RWPE2 (cell line): ENCODE measurements around the gene GNG8.

Experiments
- ATAC-seq: fragments of 200-7000 bp; cut with Tn5 transposase; 3 replicates; pipeline ENCODE4 v1.9.1; 2021; ENCODE audit warnings: low read depth
- DNase-seq: peaks from one replicate; pipeline ENCODE4 v3.0.0-alpha.2; 2020; ENCODE audit warnings: low spot score
- H3K27ac ChIP-seq: fragments of 450-650 bp; 2 replicates; pipeline ENCODE4 v1.5.1; 2017; ENCODE audit warnings: mild to moderate bottlenecking; ENCODE audit not compliant: poor library complexity, severe bottlenecking
- H3K27me3 ChIP-seq: fragments of 250-450 bp; sonication (Bioruptor Pico); 2 replicates; pipeline ENCODE4 v1.5.1; 2021; ENCODE audit warnings: mild to moderate bottlenecking, moderate library complexity; ENCODE audit not compliant: insufficient read depth, poor library complexity, severe bottlenecking
- H3K36me3 ChIP-seq: fragments of 250-450 bp; sonication (Bioruptor Pico); 2 replicates; pipeline ENCODE4 v1.5.1; 2020; ENCODE audit warnings: low read depth, mild to moderate bottlenecking, moderate library complexity
- H3K4me1 ChIP-seq: fragments of 250-450 bp; sonication (Bioruptor Pico); 2 replicates; pipeline ENCODE4 v1.5.1; 2021; ENCODE audit warnings: mild to moderate bottlenecking, moderate library complexity; ENCODE audit not compliant: insufficient read depth, poor library complexity, severe bottlenecking
- H3K4me3 ChIP-seq: fragments of 250-450 bp; sonication (Bioruptor Pico); 2 replicates; pipeline ENCODE4 v1.5.1; 2021; ENCODE audit warnings: mild to moderate bottlenecking, moderate library complexity; ENCODE audit not compliant: severe bottlenecking
- H3K9me3 ChIP-seq: fragments of 250-450 bp; sonication (Bioruptor Pico); 2 replicates; pipeline ENCODE4 v1.5.1; 2021; ENCODE audit warnings: mild to moderate bottlenecking, moderate library complexity; ENCODE audit not compliant: severe bottlenecking
- TF ChIP-seq, protein P1 (sequence below): fragments of 450-650 bp; IDR thresholded peaks from one replicate; pipeline ENCODE4 v1.5.1; 2017; ENCODE audit warnings: mild to moderate bottlenecking, moderate library complexity; ENCODE audit not compliant: poor library complexity, severe bottlenecking

GNG8 gene

DNA sequence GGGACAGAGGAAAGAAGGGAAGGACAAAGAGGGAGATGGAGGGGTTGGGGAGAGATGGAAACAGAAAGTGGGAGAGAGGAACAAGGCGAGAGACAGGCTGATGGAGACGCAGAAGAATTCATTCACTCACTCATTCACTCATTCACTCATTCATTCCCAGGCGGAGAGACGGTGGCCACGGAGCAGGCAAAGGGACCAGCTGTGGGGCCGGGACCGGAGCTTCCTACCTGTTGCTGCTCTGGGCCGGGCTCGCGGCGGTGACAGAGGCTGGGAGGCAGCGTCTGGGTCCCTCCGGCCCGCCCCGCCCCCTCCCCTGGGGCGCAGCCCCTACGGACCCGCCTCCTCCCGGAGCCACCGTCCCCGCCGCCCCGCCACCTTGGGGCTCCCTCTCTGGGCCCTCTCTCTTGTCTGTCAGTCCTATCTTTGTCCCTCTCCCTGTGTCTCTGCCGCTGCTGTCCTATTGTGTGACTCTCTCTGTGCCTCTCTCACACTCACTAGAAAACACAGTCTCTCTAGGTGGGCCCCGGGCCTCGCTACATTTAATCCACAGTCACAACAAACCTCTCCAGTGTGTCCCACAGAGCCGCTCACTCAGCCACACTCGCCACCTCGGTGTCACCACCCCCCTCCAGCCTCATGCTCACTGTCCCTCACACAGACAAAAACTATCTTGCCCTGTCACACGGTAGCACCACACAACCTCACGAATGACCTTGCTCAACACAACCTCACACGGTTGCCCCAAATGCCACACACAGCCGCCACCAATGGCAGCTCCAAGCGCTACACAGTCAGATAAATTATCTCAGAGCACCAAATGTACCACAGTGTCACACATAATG is at the start of gene GNG8:
Gene GNG8 (minus strand): TSS at position 283 of the 842 bp plus-strand sequence. CDS start 1,520 bp downstream, outside the sequence.
- Histone ChIP-seq H3K4me1 (peaks cover 4% of the 10 kb centered on the region), H3K9me3 (no peaks in the 10 kb centered on the region), H3K4me3 (no peak within 1 kb of the TSS), H3K27me3 (peaks cover 39% of the 10 kb centered on the region), H3K36me3 (no peaks in the 10 kb centered on the region), H3K27ac (no peak within 1 kb of the TSS)
- ATAC-seq (no peak), DNase-seq (peak; percentile 59)
- TF ChIP-seq, protein P1, sequence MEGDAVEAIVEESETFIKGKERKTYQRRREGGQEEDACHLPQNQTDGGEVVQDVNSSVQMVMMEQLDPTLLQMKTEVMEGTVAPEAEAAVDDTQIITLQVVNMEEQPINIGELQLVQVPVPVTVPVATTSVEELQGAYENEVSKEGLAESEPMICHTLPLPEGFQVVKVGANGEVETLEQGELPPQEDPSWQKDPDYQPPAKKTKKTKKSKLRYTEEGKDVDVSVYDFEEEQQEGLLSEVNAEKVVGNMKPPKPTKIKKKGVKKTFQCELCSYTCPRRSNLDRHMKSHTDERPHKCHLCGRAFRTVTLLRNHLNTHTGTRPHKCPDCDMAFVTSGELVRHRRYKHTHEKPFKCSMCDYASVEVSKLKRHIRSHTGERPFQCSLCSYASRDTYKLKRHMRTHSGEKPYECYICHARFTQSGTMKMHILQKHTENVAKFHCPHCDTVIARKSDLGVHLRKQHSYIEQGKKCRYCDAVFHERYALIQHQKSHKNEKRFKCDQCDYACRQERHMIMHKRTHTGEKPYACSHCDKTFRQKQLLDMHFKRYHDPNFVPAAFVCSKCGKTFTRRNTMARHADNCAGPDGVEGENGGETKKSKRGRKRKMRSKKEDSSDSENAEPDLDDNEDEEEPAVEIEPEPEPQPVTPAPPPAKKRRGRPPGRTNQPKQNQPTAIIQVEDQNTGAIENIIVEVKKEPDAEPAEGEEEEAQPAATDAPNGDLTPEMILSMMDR: no peak

DNA sequence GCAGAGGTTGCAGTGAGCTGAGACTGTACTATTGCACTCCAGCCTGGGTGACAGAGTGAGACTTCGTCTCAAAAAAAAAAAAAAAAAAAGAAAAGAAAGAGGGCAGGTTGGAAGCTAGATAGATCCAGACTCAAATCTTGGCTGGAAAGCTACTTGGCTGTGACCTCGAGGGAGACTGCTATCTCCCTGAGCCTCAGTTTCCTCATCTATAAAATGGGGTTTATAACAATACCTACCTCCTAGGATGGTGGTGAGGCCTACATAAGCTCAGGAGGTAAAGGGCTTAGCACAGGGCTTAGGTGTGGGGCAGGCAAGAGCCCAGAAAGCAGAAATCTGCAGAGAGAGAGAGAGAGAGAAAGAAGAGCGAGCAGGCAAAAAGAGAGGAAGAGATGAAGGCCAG is 49.2 kb upstream of the GNG8 start:
- no peak for DNase-seq
- no peaks in the 10 kb centered on the region for H3K4me1 ChIP-seq
- H3K4me3 ChIP-seq: no peak overlapping the region
- peaks cover 77% of the 10 kb centered on the region for H3K36me3 ChIP-seq
- no peak for ATAC-seq
- TF ChIP-seq, protein P1: no peak
- H3K27ac ChIP-seq: no peak overlapping the region
- no peaks in the 10 kb centered on the region for H3K9me3 ChIP-seq
- no peaks in the 10 kb centered on the region for H3K27me3 ChIP-seq

DNA sequence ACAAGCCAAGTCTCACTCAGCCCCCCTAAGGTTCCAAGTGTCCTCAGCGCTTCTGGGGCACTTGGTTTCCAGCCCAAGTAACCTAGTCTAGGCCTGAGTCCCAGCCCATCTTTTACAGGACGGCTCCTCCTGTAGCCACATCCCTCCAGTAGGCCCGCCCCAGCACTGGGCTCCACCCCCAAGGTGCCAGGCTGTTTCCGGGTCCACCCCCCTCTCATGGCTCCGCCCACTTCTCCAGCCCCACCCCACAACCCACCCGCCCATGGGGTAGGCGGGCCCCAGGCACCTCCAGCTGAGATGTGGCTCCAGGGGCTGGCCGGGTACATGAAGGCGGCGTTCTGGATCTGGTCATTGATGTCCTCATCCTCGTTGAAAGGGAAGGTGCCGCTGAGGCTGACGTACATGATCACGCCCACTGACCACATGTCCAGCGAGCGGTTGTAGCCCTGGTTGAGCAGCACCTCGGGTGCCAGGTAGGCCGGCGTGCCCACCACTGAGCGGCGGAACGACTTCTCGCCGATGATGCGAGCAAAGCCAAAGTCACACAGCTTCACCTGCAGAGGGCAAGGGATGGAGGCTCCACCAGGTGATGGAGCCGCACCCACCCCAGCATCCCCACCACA is 42.2 kb upstream of the GNG8 start:
- Histone ChIP-seq H3K27ac (no peak overlapping the region), H3K4me1 (no peaks in the 10 kb centered on the region), H3K27me3 (no peaks in the 10 kb centered on the region), H3K4me3 (no peak overlapping the region), H3K36me3 (peaks cover 83% of the 10 kb centered on the region), H3K9me3 (no peaks in the 10 kb centered on the region)
- TF ChIP-seq, protein P1: no peak
- ATAC-seq (peak; percentile 62; the same call in 2 of the 3 replicates), DNase-seq (no peak)

DNA sequence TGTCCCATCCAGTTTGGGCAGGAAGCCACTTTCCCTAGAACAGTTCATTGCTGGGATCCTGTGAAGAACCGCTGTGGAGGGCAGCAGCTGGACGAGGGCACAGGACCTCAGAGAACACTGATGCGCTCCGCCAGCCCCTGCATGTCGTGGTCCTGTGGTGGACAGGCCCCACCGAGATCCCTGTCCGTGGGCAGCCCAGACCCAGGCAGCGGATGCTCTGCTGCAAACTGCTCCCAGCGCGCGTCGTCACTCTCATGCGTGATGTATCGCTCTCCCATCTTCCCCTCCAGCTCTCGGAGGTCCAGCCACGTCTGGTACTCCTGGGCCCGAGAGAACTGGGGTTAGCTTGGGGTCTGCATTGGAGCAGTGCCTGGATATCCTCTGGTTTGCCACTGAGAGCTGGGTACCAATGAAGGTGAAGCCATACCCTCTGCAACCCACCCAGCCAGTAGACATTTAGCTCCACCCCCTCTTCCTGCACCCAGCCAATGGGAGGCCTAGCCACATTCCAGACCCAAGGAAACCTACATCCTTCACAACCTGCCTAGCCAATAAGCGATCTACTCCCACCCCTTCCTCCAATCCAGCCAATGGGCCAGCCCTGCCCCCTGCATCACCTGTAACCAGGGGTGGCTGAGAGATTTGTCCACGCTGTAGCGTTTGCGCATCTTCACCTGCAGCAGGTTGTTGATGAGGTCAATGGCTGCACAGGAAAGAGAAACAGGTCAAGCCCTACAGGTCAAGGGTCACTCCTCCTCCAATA is 38.6 kb upstream of the GNG8 start:
- Histone ChIP-seq H3K4me3 (no peak overlapping the region), H3K27ac (no peak overlapping the region), H3K4me1 (no peaks in the 10 kb centered on the region), H3K9me3 (no peaks in the 10 kb centered on the region), H3K36me3 (peaks cover 57% of the 10 kb centered on the region), H3K27me3 (no peaks in the 10 kb centered on the region)
- TF ChIP-seq, protein P1: no peak
- DNase-seq (no peak), ATAC-seq (peak; percentile 76)
